Esophagus muscularis mucosa (tissue), 4 donors: ENCODE data around the gene CYCS. TPM values are rescaled to one million over a fixed set of nuclear protein-coding genes. Genes with fewer than 3 reads are reported as not detected.

ENCODE experiments used
- DNase-seq: peaks from one replicate; pipeline ENCODE4 v3.0.0-alpha.2; 2017; ENCODE audit errors: extremely low spot score
- H3K27ac ChIP-seq, 4 donors: fragments of 200-600 bp; sonication (generic); replicated peaks in 1 of 4; 1 replicate in 3 of 4; 2 replicates in 1 of 4; pipeline ENCODE4 v1.5.1; 2016 to 2019; ENCODE audit warnings: mild to moderate bottlenecking in 1 of 4
- H3K27me3 ChIP-seq, 4 donors: fragments of 200-600 bp; sonication (generic); one replicate each; pipeline versions ENCODE4 v1.5.1 to v1.6.0; 2016 to 2019
- H3K36me3 ChIP-seq, 4 donors: fragments of 200-600 bp; sonication (generic); one replicate each; pipeline ENCODE4 v1.5.1; 2016 to 2019
- H3K4me1 ChIP-seq, 4 donors: fragments of 200-600 bp; sonication (generic); one replicate each; pipeline ENCODE4 v1.5.1; 2016 to 2019
- H3K4me3 ChIP-seq, 4 donors: fragments of 200-600 bp; sonication (generic); 1 replicate in 2 of 4; 2 replicates in 2 of 4; pipeline ENCODE4 v1.5.1; 2016 to 2019; ENCODE audit warnings: mild to moderate bottlenecking in 4 of 4, moderate library complexity in 1 of 4
- H3K9me3 ChIP-seq, 4 donors: fragments of 200-600 bp; sonication (generic); 1 replicate in 3 of 4; 2 replicates in 1 of 4; pipeline ENCODE4 v1.5.1; 2016 to 2019
- CTCF ChIP-seq, 3 experiments: fragments of 200-600 bp in 2 of 3; fragments of 450-650 bp in 1 of 3; sonication (generic) in 2 of 3; IDR thresholded peaks; one replicate each; pipeline ENCODE4 v1.5.1; 2017 to 2019; ENCODE audit warnings: antibody characterized with exemption in 3 of 3, mild to moderate bottlenecking in 2 of 3, moderate library complexity in 1 of 3
- EP300 ChIP-seq: sonication (generic); formaldehyde crosslinking; IDR thresholded peaks from one replicate; pipeline ENCODE4 v1.6.1; 2017; ENCODE audit warnings: antibody characterized with exemption
- POLR2A ChIP-seq: fragments of 450-650 bp; IDR thresholded peaks from one replicate; pipeline ENCODE4 v1.6.1; 2017; ENCODE audit warnings: antibody characterized with exemption, moderate library complexity, mild to moderate bottlenecking, low read depth
- POLR2AphosphoS5 ChIP-seq, 2 donors: sonication (generic); formaldehyde crosslinking; IDR thresholded peaks; one replicate each; pipeline ENCODE4 v1.6.1; 2017; ENCODE audit warnings: antibody characterized with exemption in 2 of 2
- WGBS: methylation state at CpG from one replicate; pipeline ENCODE4 v1.1.5; 2018; 5-methylcytosine and 5-hydroxymethylcytosine counted together
- intact Hi-C: fragments of 100-400 bp; cut with DNase I; formaldehyde crosslinking; loops from one replicate; pipeline ENCODE4 v1.15.1; 2023
- total RNA-seq, 4 donors: library from RNA; depleted of rRNA; stranded (reverse); fragments of >200 nt; gene quantifications; one replicate each; pipeline versions ENCODE4 v1.1.0 to v1.2.1, GENCODE V29; 2016

CYCS gene
- total RNA-seq, 4 donors from 2014 or later = 39.9 to 57.3 (median 44.6) TPM

- Histone ChIP-seq H3K9me3 (no peaks in the 10 kb centered on the region), H3K4me1 (peaks cover 0 to 10% (median 7%) of the 10 kb centered on the region in 4 donors), H3K4me3 (no peak overlapping the region), H3K27me3 (no peaks in the 10 kb centered on the region), H3K27ac (no peak overlapping the region), H3K36me3 (no peaks in the 10 kb centered on the region)
- no peak for DNase-seq
- intact Hi-C loops = no loop called here
- TF ChIP-seq POLR2A (no peak), EP300 (no peak), POLR2AphosphoS5 (IDR thresholded peaks at IDR 0.05) (no peak), CTCF (IDR thresholded peaks at IDR 0.05) (no peak)
- WGBS = 30% methylated on average over 2 of the region's 2 CpGs
Measured at GRCh38 chr7:25073451-25073850, 51.6 kb downstream of the CYCS start.

Other genes starting within 250 kb of the CYCS start
- gene OSBPL3, start 145.1 kb downstream of the CYCS start, total RNA-seq = 1 to 10 TPM; 2.6 to 4.6 (median 3.3) TPM
- not detected for gene NPVF, start 103.2 kb upstream of the CYCS start, total RNA-seq